HG02852 (cell line): ENCODE results near the gene NTM.

Experiments used
- ATAC-seq: cut with Tn5 transposase; IDR thresholded peaks from one replicate; pipeline ENCODE4 v1.9.1; 2021; ENCODE audit warnings: mild to moderate bottlenecking, moderate library complexity; ENCODE audit not compliant: unreplicated experiment

Gene NTM

GRCh38 chr11:132075447-132075846 lies 705.0 kb downstream of the NTM start:
- no peak for ATAC-seq

GRCh38 chr11:132077416-132077815 lies 707.0 kb downstream of the NTM start:
- no peak for ATAC-seq

- no peak for ATAC-seq
Observed at GRCh38 chr11:132078264-132079076, 708.1 kb downstream of the NTM start.

- no peak for ATAC-seq
Observed at GRCh38 chr11:132080127-132080526, 709.7 kb downstream of the NTM start.

GRCh38 chr11:132082566-132082965 lies 712.2 kb downstream of the NTM start:
- ATAC-seq: no peak

- ATAC-seq: no peak
Observed at GRCh38 chr11:132084433-132084832, 714.0 kb downstream of the NTM start.

- ATAC-seq: no peak
Observed at GRCh38 chr11:132087148-132087547, 716.7 kb downstream of the NTM start.

- ATAC-seq: no peak
Observed at GRCh38 chr11:132088551-132088950, 718.1 kb downstream of the NTM start.

GRCh38 chr11:132093536-132094259 lies 723.3 kb downstream of the NTM start:
- peak; percentile 80 for ATAC-seq

- no peak for ATAC-seq
Observed at GRCh38 chr11:132094598-132094997, 724.2 kb downstream of the NTM start.

- ATAC-seq: no peak
Observed at GRCh38 chr11:132095230-132096131, 725.1 kb downstream of the NTM start.

- no peak for ATAC-seq
Observed at GRCh38 chr11:132096132-132096825, 725.9 kb downstream of the NTM start.

- no peak for ATAC-seq
Observed at GRCh38 chr11:132099692-132100091, 729.3 kb downstream of the NTM start.

GRCh38 chr11:132100583-132100982 lies 730.2 kb downstream of the NTM start:
- ATAC-seq: no peak

GRCh38 chr11:132101881-132102280 lies 731.5 kb downstream of the NTM start:
- no peak for ATAC-seq

- ATAC-seq: no peak
Observed at GRCh38 chr11:132103021-132103420, 732.6 kb downstream of the NTM start.

GRCh38 chr11:132106096-132106982 lies 735.9 kb downstream of the NTM start:
- ATAC-seq: no peak

GRCh38 chr11:132111316-132111715 lies 740.9 kb downstream of the NTM start:
- ATAC-seq: no peak

GRCh38 chr11:132111838-132112237 lies 741.4 kb downstream of the NTM start:
- no peak for ATAC-seq

GRCh38 chr11:132112846-132113245 lies 742.4 kb downstream of the NTM start:
- ATAC-seq: no peak
